ENCODE results near the gene YEATS2. TPM values are rescaled to one million over a fixed set of nuclear protein-coding genes. Genes with fewer than 3 reads are reported as not detected.

The YEATS2 gene
- total and polyA plus RNA-seq, 3 experiments from 2014 or later, result 5.7 to 31.6 (median 30.5) TPM

DNA sequence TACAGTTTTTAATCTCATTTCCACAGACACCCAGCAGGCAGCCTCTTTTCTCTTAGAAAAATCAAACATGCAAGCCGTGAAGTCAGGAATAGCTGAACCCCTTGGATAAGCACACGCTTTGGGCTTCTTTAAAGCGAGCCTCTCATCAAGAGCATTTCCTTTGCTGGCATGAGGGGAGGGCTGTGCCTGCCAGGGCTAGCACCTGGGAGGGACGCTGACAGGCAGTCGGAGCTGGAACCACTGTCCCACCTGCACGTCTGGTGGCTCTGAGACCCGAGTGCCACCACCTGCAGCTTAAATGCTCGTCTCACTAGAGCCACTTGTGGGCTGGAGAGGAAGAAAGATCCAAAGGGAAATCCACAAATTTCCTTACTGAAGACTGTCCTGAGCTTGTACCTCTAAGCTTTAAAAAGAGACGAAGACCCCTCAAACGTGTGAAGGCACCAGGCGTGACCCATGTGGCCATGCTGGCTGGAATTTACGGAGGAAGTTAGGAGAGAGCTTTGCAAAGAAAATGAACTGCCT lies 118.4 kb downstream of the YEATS2 start:
- Histone ChIP-seq H3K27me3 (ENCODE audit: insufficient read depth, low read length, poor library complexity, severe bottlenecking) (no peaks in the 10 kb centered on the region), H3K36me3 (ENCODE audit: insufficient read depth, low read length) (no peaks in the 10 kb centered on the region), H3K9me3 (ENCODE audit: low read length) (no peaks in the 10 kb centered on the region), H3K27ac (ENCODE audit: low read depth, low read length) (peak overlapping the region; percentile 51), H3K4me3 (ENCODE audit: low read length) (peak overlapping the region; percentile 15), H3K4me1 (ENCODE audit: insufficient read depth, low read length) (peaks cover 13% of the 10 kb centered on the region)
- Mint-ChIP-seq H3K4me3 (peak overlapping the region in 6 of 7 donors; percentile 68 to 81 (median 76)), H3K27ac (peak overlapping the region; percentile 77 to 96 (median 90)), H3K4me1 (peaks cover 19 to 28% (median 24%) of the 10 kb centered on the region in 3 donors), H3K9me3 (no peaks in the 10 kb centered on the region), H3K36me3 (peaks cover 0 to 28% (median 9%) of the 10 kb centered on the region in 3 donors), H3K27me3 (no peaks in the 10 kb centered on the region)
- no peak for DNase-seq
- POLR2A ChIA-PET, result interaction anchor here (0.5 to 1.6 kb wide), 3 partner anchors 9 to 27 kb away, joined by 3 to 10 read pairs (median 10); partner anchors contain the start of gene MAP6D1
- CTCF ChIA-PET, result interaction anchor here (1.1 to 2.2 kb wide), 6 partner anchors 8 to 80 kb away, joined by 3 to 13 read pairs (median 4); partner anchors contain the start of gene PARL

DNA sequence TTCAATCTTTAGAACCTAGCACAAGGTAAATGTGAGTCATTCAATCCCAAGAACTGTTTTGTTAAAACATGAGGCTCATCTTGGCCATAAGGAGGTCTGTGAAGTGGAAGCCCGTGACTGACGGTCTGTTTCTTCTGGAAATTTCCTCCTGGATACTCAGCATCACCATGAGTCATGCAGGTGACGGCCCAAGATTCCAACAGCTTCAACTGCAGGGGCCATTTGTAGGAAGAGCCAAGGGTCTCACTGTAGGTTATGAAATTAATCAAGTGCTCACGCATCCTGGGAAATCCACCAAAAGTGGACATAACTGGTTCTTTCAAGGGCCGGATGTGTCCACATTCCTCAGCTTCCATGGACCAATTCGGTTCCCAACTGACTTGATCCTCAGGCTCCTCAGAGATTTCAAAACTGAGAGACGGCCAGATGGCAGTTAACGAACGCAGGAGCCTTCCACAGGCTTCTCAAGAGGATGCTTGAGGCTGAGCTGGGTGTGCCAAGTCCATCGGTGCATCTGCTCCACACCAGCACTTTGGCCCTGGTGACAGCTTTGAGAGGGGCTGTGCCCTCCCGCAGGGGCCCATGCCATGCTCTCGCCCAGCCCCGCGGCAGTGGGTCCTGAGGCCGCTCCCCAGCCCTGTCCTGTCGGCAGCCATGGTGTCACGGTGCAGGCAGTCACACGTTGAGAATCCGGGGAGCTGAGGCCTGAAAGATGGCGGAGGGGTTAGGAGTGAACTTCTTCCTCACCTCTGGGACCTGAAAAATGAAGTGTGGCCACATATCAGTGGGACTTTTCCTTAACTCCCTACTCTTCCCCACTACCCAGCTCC lies 119.3 kb downstream of the YEATS2 start:
- CTCF ChIA-PET, result interaction anchor here (1.5 to 2.0 kb wide), 2 partner anchors 9 to 68 kb away, joined by 6 to 13 read pairs; partner anchors contain the start of genes MAP6D1 and PARL
- Mint-ChIP-seq H3K4me3 (peak overlapping the region in 1 of 7 donors; percentile 5), H3K9me3 (no peaks in the 10 kb centered on the region), H3K4me1 (peaks cover 19 to 28% (median 24%) of the 10 kb centered on the region in 3 donors), H3K27ac (peak overlapping the region; percentile 36 to 96 (median 90)), H3K27me3 (no peaks in the 10 kb centered on the region), H3K36me3 (peaks cover 0 to 23% (median 7%) of the 10 kb centered on the region in 3 donors)
- Histone ChIP-seq H3K9me3 (ENCODE audit: low read length) (no peaks in the 10 kb centered on the region), H3K27ac (ENCODE audit: low read depth, low read length) (no peak overlapping the region), H3K4me1 (ENCODE audit: insufficient read depth, low read length) (peaks cover 13% of the 10 kb centered on the region), H3K4me3 (ENCODE audit: low read length) (no peak overlapping the region), H3K36me3 (ENCODE audit: insufficient read depth, low read length) (no peaks in the 10 kb centered on the region), H3K27me3 (ENCODE audit: insufficient read depth, low read length, poor library complexity, severe bottlenecking) (no peaks in the 10 kb centered on the region)
- no peak for DNase-seq
- POLR2A ChIA-PET, result interaction anchor here (0.7 to 1.6 kb wide), 2 partner anchors 8 to 28 kb away, joined by 3 to 10 read pairs; partner anchors contain the start of gene MAP6D1

DNA sequence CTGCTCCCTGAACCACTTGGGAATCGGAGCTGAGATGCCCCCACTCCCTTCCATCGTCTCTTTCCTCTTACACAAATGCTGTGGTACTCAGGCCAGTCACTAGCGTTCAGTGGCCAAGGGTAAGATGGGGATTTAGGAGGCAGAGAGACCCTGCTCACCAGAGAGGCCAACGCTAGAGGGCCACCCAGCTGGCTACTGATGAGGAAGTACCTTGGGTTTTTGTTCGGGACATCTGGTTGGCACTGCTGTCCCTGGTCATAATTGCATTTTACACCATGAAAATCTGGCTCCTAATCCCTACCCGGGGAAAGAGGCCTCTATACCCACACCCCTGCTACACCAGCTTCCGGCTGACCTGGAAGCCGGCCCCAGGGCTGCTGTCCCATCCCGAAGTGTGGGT lies 120.0 kb downstream of the YEATS2 start:
- peaks cover 19 to 32% (median 29%) of the 10 kb centered on the region in 3 donors for H3K4me1 Mint-ChIP-seq
- H3K27me3 Mint-ChIP-seq, result no peaks in the 10 kb centered on the region
- H3K27me3 ChIP-seq (ENCODE audit: insufficient read depth, low read length, poor library complexity, severe bottlenecking), result no peaks in the 10 kb centered on the region
- peaks cover 13% of the 10 kb centered on the region for H3K4me1 ChIP-seq (ENCODE audit: insufficient read depth, low read length)
- peak overlapping the region in 1 of 8 donors; percentile 66 for H3K27ac Mint-ChIP-seq
- no peak overlapping the region for H3K4me3 ChIP-seq (ENCODE audit: low read length)
- CTCF ChIA-PET, result interaction anchor here (1.5 kb wide), 1 partner anchor 9 kb away, joined by 6 read pairs; the partner anchor contains the start of gene MAP6D1
- peaks cover 0 to 18% (median 7%) of the 10 kb centered on the region in 3 donors for H3K36me3 Mint-ChIP-seq
- no peak overlapping the region for H3K27ac ChIP-seq (ENCODE audit: low read depth, low read length)
- H3K36me3 ChIP-seq (ENCODE audit: insufficient read depth, low read length), result no peaks in the 10 kb centered on the region
- no peaks in the 10 kb centered on the region for H3K9me3 Mint-ChIP-seq
- POLR2A ChIA-PET, result interaction anchor here (0.7 kb wide), 1 partner anchor 28 kb away, joined by 3 read pairs; no protein-coding TSS in a partner anchor
- H3K9me3 ChIP-seq (ENCODE audit: low read length), result no peaks in the 10 kb centered on the region
- no peak for DNase-seq
- no peak overlapping the region for H3K4me3 Mint-ChIP-seq

DNA sequence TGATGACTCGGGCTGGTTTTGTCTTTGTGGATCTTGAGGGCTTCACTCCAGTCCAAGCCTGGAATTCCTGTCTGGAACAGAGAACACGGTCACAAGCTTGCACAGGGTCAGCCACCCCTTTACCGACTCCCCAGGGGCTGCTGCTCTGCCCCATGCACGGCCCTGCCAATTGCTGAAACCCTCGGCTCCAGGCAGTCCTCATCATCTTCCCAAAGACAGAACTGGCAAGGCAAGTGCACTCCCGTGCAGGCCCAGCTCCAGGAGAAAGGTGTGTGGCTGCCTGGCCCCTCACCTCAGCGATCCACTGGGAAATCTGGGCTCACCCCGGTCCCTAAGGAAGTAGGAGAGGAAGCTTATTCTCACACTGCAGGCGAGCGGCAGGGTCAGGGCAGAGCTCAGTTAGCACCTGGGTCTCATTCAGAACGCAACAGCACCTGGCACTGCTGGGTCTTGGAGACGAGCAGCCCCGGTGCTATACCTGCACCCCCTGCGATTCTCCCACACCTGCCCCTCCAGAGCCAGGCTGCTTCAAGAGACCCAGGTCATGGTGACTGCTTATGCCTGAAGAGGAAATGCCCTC lies 120.5 kb downstream of the YEATS2 start:
- POLR2A ChIA-PET, result interaction anchor here (0.7 kb wide), 1 partner anchor 27 kb away, joined by 3 read pairs; no protein-coding TSS in a partner anchor
- no peak for DNase-seq
- Histone ChIP-seq H3K27ac (ENCODE audit: low read depth, low read length) (no peak overlapping the region), H3K4me1 (ENCODE audit: insufficient read depth, low read length) (peaks cover 13% of the 10 kb centered on the region), H3K36me3 (ENCODE audit: insufficient read depth, low read length) (no peaks in the 10 kb centered on the region), H3K9me3 (ENCODE audit: low read length) (no peaks in the 10 kb centered on the region), H3K27me3 (ENCODE audit: insufficient read depth, low read length, poor library complexity, severe bottlenecking) (no peaks in the 10 kb centered on the region), H3K4me3 (ENCODE audit: low read length) (no peak overlapping the region)
- H3K27ac Mint-ChIP-seq, result no peak overlapping the region
- CTCF ChIA-PET, result interaction anchor here (1.5 kb wide), 1 partner anchor 8 kb away, joined by 6 read pairs; the partner anchor contains the start of gene MAP6D1
- no peaks in the 10 kb centered on the region for H3K9me3 Mint-ChIP-seq
- peaks cover 19 to 33% (median 29%) of the 10 kb centered on the region in 3 donors for H3K4me1 Mint-ChIP-seq
- peaks cover 0 to 17% (median 4%) of the 10 kb centered on the region in 3 donors for H3K36me3 Mint-ChIP-seq
- no peak overlapping the region for H3K4me3 Mint-ChIP-seq
- no peaks in the 10 kb centered on the region for H3K27me3 Mint-ChIP-seq

DNA sequence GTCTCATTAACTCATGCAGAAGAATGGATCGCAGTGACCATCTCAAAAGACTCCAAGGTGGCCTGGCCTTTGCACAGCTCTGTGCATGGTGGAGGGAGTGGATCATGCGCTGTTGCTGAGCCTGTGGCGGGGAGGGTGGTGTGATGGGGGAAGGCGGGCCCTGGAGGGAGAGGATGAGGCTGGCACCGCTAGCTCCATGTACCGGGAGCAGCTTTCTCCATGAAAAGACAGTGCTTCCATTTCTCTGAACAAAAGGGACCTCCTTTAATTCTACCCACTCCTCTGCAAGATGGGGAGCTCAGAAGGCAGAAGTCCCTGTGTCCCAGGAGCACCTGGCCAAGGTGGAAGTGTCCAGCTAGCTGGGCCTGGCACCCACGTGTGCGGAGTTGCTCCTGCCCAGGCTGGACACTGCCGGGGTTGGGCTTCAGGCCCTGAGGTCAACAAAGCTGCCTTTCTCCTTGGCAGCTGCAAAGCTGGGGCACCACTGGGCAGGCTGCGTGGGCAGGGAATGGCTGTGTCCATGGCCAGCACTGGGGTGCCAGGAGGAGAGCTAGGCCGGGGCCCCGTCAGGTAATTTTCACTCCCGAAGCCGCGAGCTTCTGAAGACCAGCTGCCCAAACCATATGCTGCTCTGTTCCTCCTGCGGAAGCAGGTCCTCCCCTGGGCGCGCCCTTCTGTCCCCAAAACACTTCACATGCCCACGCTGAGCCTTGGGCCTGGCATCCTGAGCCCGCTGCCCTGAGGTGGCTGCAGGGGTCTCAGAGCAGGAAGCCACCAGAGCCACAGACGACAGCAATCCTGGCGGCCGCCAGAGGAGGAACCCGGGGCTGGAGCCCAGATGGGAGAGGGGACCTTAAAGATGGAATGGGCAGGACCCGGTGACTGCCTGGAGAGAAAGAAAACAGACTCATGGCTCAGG lies 121.4 kb downstream of the YEATS2 start:
- no peak overlapping the region for H3K27ac ChIP-seq (ENCODE audit: low read depth, low read length)
- ChIA-PET POLR2A (no interaction called here), CTCF (no interaction called here)
- no peak for DNase-seq
- Mint-ChIP-seq H3K27me3 (no peaks in the 10 kb centered on the region), H3K9me3 (no peaks in the 10 kb centered on the region), H3K27ac (peak overlapping the region in 2 of 8 donors; percentile 17 to 77), H3K4me3 (no peak overlapping the region), H3K4me1 (peaks cover 22 to 37% (median 31%) of the 10 kb centered on the region in 3 donors), H3K36me3 (peaks cover 0 to 17% (median 4%) of the 10 kb centered on the region in 3 donors)
- H3K4me3 ChIP-seq (ENCODE audit: low read length), result no peak overlapping the region
- H3K36me3 ChIP-seq (ENCODE audit: insufficient read depth, low read length), result no peaks in the 10 kb centered on the region
- H3K4me1 ChIP-seq (ENCODE audit: insufficient read depth, low read length), result peaks cover 15% of the 10 kb centered on the region
- H3K9me3 ChIP-seq (ENCODE audit: low read length), result no peaks in the 10 kb centered on the region
- H3K27me3 ChIP-seq (ENCODE audit: insufficient read depth, low read length, poor library complexity, severe bottlenecking), result no peaks in the 10 kb centered on the region

DNA sequence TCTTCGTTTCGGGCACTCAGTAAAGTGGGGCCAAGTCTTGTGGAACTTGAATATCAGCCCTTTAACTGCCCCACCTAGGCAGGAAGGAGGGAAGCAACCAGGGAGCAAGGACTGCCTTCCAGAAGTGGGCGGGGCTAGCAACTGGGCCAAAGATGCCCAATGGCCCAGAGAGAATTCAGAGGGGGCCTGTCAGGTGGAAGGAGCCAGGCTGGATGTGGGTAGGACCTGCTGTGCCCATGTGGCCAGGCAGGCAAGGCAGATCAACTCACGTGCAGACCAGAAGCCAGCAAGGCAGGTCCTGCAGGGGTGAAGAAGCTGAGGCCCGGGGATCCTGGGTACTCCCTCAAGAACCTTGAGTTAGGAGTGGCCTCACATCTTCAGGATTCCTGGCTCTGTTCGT lies 122.2 kb downstream of the YEATS2 start:
- H3K9me3 Mint-ChIP-seq, result no peaks in the 10 kb centered on the region
- CTCF ChIA-PET, result no interaction called here

DNA sequence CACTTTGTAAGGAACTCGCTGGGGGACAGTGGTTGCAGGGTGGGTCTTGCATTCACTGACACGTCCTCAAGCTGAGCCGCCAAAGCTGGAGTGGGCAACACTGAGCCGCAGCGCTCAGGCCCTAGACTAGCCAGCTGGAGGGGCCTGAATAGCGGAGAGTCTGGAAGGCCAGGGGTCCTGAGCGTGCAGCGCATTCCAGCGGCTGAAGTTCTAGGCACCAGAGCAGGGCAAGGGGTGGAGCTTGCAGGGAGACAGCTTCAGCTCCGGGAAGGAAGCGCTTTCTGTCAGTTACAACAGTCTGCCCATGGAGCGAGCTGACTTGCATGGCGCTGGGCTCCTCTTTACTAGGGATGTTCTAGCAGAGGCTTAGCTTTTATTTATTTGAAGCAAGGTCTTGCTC lies 125.0 kb downstream of the YEATS2 start:
- H3K4me3 ChIP-seq (ENCODE audit: low read length), result no peak overlapping the region
- no peak overlapping the region for H3K27ac ChIP-seq (ENCODE audit: low read depth, low read length)
- ChIA-PET CTCF (interaction anchor here (1.2 to 2.5 kb wide), 3 partner anchors 7 to 62 kb away, joined by 4 to 8 read pairs (median 5); partner anchors contain the start of gene PARL), POLR2A (no interaction called here)
- H3K36me3 Mint-ChIP-seq, result peaks cover 0 to 3% (median 0%) of the 10 kb centered on the region in 3 donors
- H3K4me3 Mint-ChIP-seq, result peak overlapping the region in 4 of 7 donors; percentile 33 to 74 (median 48)
- H3K27ac Mint-ChIP-seq, result no peak overlapping the region
- H3K36me3 ChIP-seq (ENCODE audit: insufficient read depth, low read length), result no peaks in the 10 kb centered on the region
- H3K27me3 ChIP-seq (ENCODE audit: insufficient read depth, low read length, poor library complexity, severe bottlenecking), result no peaks in the 10 kb centered on the region
- H3K27me3 Mint-ChIP-seq, result no peaks in the 10 kb centered on the region
- H3K4me1 Mint-ChIP-seq, result peaks cover 11 to 23% (median 19%) of the 10 kb centered on the region in 3 donors
- no peaks in the 10 kb centered on the region for H3K9me3 Mint-ChIP-seq
- H3K9me3 ChIP-seq (ENCODE audit: low read length), result no peaks in the 10 kb centered on the region
- H3K4me1 ChIP-seq (ENCODE audit: insufficient read depth, low read length), result peaks cover 10% of the 10 kb centered on the region
- DNase-seq, result no peak

More for the DNA sequence above, 122.2 kb downstream of the YEATS2 start:
- H3K36me3 ChIP-seq (ENCODE audit: insufficient read depth, low read length), result no peaks in the 10 kb centered on the region
- peaks cover 24 to 39% (median 32%) of the 10 kb centered on the region in 3 donors for H3K4me1 Mint-ChIP-seq
- no peak for DNase-seq
- no peak overlapping the region for H3K27ac ChIP-seq (ENCODE audit: low read depth, low read length)
- H3K36me3 Mint-ChIP-seq, result peaks cover 0 to 17% (median 4%) of the 10 kb centered on the region in 3 donors
- H3K4me3 ChIP-seq (ENCODE audit: low read length), result no peak overlapping the region
- H3K4me3 Mint-ChIP-seq, result no peak overlapping the region
- H3K9me3 ChIP-seq (ENCODE audit: low read length), result no peaks in the 10 kb centered on the region
- POLR2A ChIA-PET, result no interaction called here
- no peaks in the 10 kb centered on the region for H3K27me3 ChIP-seq (ENCODE audit: insufficient read depth, low read length, poor library complexity, severe bottlenecking)
- H3K4me1 ChIP-seq (ENCODE audit: insufficient read depth, low read length), result peaks cover 22% of the 10 kb centered on the region
- H3K27ac Mint-ChIP-seq, result no peak overlapping the region
- no peaks in the 10 kb centered on the region for H3K27me3 Mint-ChIP-seq

Measured in CD8-positive, alpha-beta memory T cell (primary cell).